ENCODE measurements around the gene ATP13A3.

DNA sequence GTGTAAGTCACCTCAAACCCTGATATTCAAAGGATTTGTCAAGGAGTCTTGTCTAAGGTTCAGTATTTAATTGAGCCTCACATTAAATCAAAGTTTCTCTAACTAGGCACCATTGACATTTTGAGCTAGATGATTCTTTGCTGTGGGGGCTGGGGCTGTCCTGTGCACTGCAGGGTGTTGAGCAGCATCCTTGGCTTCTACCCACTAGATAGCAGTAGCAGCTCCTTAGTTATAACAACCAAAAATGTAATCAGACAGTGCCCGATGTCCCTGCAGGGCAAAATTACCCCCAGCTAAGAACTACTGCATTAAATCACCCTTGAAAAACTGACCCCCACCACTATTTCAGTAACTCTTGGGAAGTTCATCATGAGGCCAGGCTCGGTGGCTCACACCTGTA, 17.3 kb upstream of the ATP13A3 start:
- TF ChIP-seq CTCF (IDR thresholded peaks at IDR 0.05), result no peak
- no peak for TF ChIP-seq POLR2A (IDR thresholded peaks at IDR 0.05)
